ENCODE results near the gene LGALS1.
A peak's percentile ranks its signal among the peaks of the same experiment; 100 is the strongest.

Gene LGALS1

GRCh38 chr22:37674951-37675929 lies at the start of gene LGALS1:
Gene LGALS1 (plus strand): TSS chr22:37675636. CDS start chr22:37675703, 67 bp downstream.
- peak; percentile 99 for DNase-seq

- no peak for DNase-seq
Measured at GRCh38 chr22:37625737-37626136, 49.7 kb upstream of the LGALS1 start.

- DNase-seq: peak; percentile 52
Measured at GRCh38 chr22:37626144-37626543, 49.3 kb upstream of the LGALS1 start.

GRCh38 chr22:37626556-37627075 lies 48.8 kb upstream of the LGALS1 start:
- DNase-seq: no peak

GRCh38 chr22:37627121-37627520 lies 48.3 kb upstream of the LGALS1 start:
- no peak for DNase-seq

- no peak for DNase-seq
Measured at GRCh38 chr22:37627545-37627944, 47.9 kb upstream of the LGALS1 start.

GRCh38 chr22:37628830-37629229 lies 46.6 kb upstream of the LGALS1 start:
- DNase-seq: no peak

GRCh38 chr22:37629928-37630327 lies 45.5 kb upstream of the LGALS1 start:
- no peak for DNase-seq

GRCh38 chr22:37630839-37631435 lies 44.5 kb upstream of the LGALS1 start:
- no peak for DNase-seq

- DNase-seq: peak; percentile 51
Measured at GRCh38 chr22:37631448-37632173, 43.8 kb upstream of the LGALS1 start.

- no peak for DNase-seq
Measured at GRCh38 chr22:37632174-37633088, 43.0 kb upstream of the LGALS1 start.

- no peak for DNase-seq
Measured at GRCh38 chr22:37633089-37633624, 42.3 kb upstream of the LGALS1 start.

- DNase-seq: peak; percentile 97
Measured at GRCh38 chr22:37633625-37634416, 41.6 kb upstream of the LGALS1 start.

- no peak for DNase-seq
Measured at GRCh38 chr22:37634417-37634924, 41.0 kb upstream of the LGALS1 start.

GRCh38 chr22:37635157-37635556 lies 40.3 kb upstream of the LGALS1 start:
- no peak for DNase-seq

- DNase-seq: peak; percentile 60
Measured at GRCh38 chr22:37636186-37636948, 39.1 kb upstream of the LGALS1 start.

- DNase-seq: no peak
Measured at GRCh38 chr22:37636949-37637273, 38.5 kb upstream of the LGALS1 start.

GRCh38 chr22:37638391-37639069 lies 36.9 kb upstream of the LGALS1 start:
- DNase-seq: no peak

GRCh38 chr22:37639070-37639760 lies 36.2 kb upstream of the LGALS1 start, which contains the start of gene SH3BP1:
Gene SH3BP1 (plus strand): TSS chr22:37639669. CDS start chr22:37639788, 119 bp downstream.
- peak; percentile 74 for DNase-seq
